SK-N-SH treated with all-trans-retinoic acid at 6 μM for 48 hours (cell line): ENCODE data around the gene SIL1.
"Not testable (repeated sequence)": the region's sequence is repeated elsewhere in the genome, so short reads cannot be mapped to it uniquely, and the experiment has no call there.

Experiments
- ATAC-seq: fragments of 200-7000 bp; cut with Tn5 transposase; 3 replicates; pipeline ENCODE4 v1.9.1; 2020; ENCODE audit warnings: mild to moderate bottlenecking, moderate library complexity
- BACH2 ChIP-seq: fragments of 250-450 bp; sonication (Bioruptor Pico); IDR thresholded peaks from 2 replicates; pipeline ENCODE4 v1.9.0; 2021; ENCODE audit warnings: mild to moderate bottlenecking, borderline replicate concordance
- CREB5 ChIP-seq: fragments of 250-450 bp; sonication (Bioruptor Pico); IDR thresholded peaks from 2 replicates; pipeline ENCODE4 v1.5.1; 2020; ENCODE audit warnings: low read depth, mild to moderate bottlenecking, moderate library complexity
- CSDC2 ChIP-seq: fragments of 250-450 bp; sonication (Bioruptor Pico); IDR thresholded peaks from 2 replicates; pipeline ENCODE4 v1.5.0; 2020; ENCODE audit warnings: mild to moderate bottlenecking, moderate library complexity
- ESRRG ChIP-seq: fragments of 250-450 bp; sonication (Bioruptor Pico); IDR thresholded peaks from 2 replicates; pipeline ENCODE4 v1.6.1; 2021; ENCODE audit warnings: mild to moderate bottlenecking
- ISL1 ChIP-seq: fragments of 250-450 bp; sonication (Bioruptor Pico); IDR thresholded peaks from 2 replicates; pipeline ENCODE4 v2.1.2; 2022; ENCODE audit warnings: mild to moderate bottlenecking, moderate library complexity
- OSR1 ChIP-seq: fragments of 250-450 bp; sonication (Bioruptor Pico); IDR thresholded peaks from 2 replicates; pipeline ENCODE4 v1.8.0; 2022; ENCODE audit warnings: moderate library complexity, mild to moderate bottlenecking, inconsistent platforms
- PATZ1 ChIP-seq: fragments of 250-450 bp; sonication (Bioruptor Pico); IDR thresholded peaks from 2 replicates; pipeline ENCODE4 v1.8.0; 2020; ENCODE audit warnings: mild to moderate bottlenecking, moderate library complexity, borderline replicate concordance
- POU6F1 ChIP-seq: fragments of 250-450 bp; sonication (Bioruptor Pico); IDR thresholded peaks from 2 replicates; pipeline ENCODE4 v1.8.0; 2021; ENCODE audit warnings: low read depth, mild to moderate bottlenecking, moderate library complexity, borderline replicate concordance
- PPARA ChIP-seq: fragments of 250-450 bp; sonication (Bioruptor Pico); IDR thresholded peaks from 2 replicates; pipeline ENCODE4 v1.5.0; 2020; ENCODE audit warnings: mild to moderate bottlenecking, borderline replicate concordance
- TCF4 ChIP-seq: fragments of 250-450 bp; sonication (Bioruptor Pico); IDR thresholded peaks from 2 replicates; pipeline ENCODE4 v1.8.0; 2021; ENCODE audit warnings: mild to moderate bottlenecking, moderate library complexity, borderline replicate concordance
- TOX ChIP-seq: fragments of 250-450 bp; sonication (Bioruptor Pico); IDR thresholded peaks from 2 replicates; pipeline ENCODE4 v1.8.0; 2021; ENCODE audit warnings: mild to moderate bottlenecking, moderate library complexity, borderline replicate concordance
- ZFP3 ChIP-seq: fragments of 250-450 bp; sonication (Bioruptor Pico); IDR thresholded peaks from 2 replicates; pipeline ENCODE4 v1.5.0; 2020; ENCODE audit warnings: mild to moderate bottlenecking, moderate library complexity
- ZFP30 ChIP-seq: fragments of 450-650 bp; formaldehyde crosslinking; IDR thresholded peaks from 2 replicates; pipeline ENCODE4 v1.5.0; 2022; ENCODE audit warnings: mild to moderate bottlenecking, moderate library complexity
- ZNF565 ChIP-seq: fragments of 450-650 bp; formaldehyde crosslinking; conservative IDR thresholded peaks from 2 replicates; pipeline ENCODE4 v1.5.0; 2020; ENCODE audit warnings: low read depth, mild to moderate bottlenecking, moderate library complexity
- ZNF70 ChIP-seq: fragments of 450-650 bp; formaldehyde crosslinking; IDR thresholded peaks from 2 replicates; pipeline ENCODE4 v1.5.0; 2020; ENCODE audit warnings: mild to moderate bottlenecking, moderate library complexity
- ZNF8 ChIP-seq: fragments of 450-650 bp; formaldehyde crosslinking; IDR thresholded peaks from 2 replicates; pipeline ENCODE4 v1.5.0; 2020; ENCODE audit warnings: mild to moderate bottlenecking, moderate library complexity
- TF ChIP-seq, protein P1 (sequence below): fragments of 250-450 bp; sonication (Bioruptor Pico); IDR thresholded peaks from 2 replicates; pipeline ENCODE4 v1.5.0; 2020; ENCODE audit warnings: mild to moderate bottlenecking, moderate library complexity
- TF ChIP-seq, protein P2 (sequence below): fragments of 250-450 bp; sonication (Bioruptor Pico); IDR thresholded peaks from 2 replicates; pipeline ENCODE4 v1.5.1; 2021; ENCODE audit warnings: mild to moderate bottlenecking, moderate library complexity

Gene SIL1

GRCh38 chr5:139167533-139167932, 30.6 kb downstream of the SIL1 start (continued):
- TF ChIP-seq ISL1 (CRISPR knock-in tag), result no peak

- ATAC-seq, result no peak
- TF ChIP-seq TOX, result no peak
- no peak for TF ChIP-seq ISL1 (CRISPR knock-in tag)
- no peak for TF ChIP-seq PPARA (CRISPR knock-in tag)
- TF ChIP-seq ZNF8 (CRISPR knock-in tag), result no peak
- TF ChIP-seq ZFP3, result no peak
- TF ChIP-seq, all 23 proteins: peak for 0
Observed at GRCh38 chr5:139167063-139167462, 31.1 kb downstream of the SIL1 start.

DNA sequence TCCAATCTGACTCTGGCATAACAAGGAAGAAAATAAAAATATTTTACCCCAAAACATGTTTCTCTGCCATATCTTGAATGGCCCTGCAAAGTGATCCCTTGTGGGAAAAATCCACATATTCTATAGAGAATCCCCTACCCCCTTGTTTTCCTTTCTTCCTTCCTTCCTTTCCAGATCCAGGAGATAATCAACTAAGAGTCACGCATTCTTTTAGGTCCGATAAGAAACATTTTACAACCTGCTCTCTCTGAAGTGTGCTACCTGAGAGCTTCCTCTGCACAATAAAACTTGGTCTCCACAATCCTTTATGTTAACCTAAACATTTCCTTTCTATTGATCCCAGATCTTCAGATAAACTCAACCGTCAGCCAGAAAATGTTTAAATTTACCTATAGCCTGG, 33.3 kb downstream of the SIL1 start:
- ATAC-seq, result not testable (repeated sequence)

DNA sequence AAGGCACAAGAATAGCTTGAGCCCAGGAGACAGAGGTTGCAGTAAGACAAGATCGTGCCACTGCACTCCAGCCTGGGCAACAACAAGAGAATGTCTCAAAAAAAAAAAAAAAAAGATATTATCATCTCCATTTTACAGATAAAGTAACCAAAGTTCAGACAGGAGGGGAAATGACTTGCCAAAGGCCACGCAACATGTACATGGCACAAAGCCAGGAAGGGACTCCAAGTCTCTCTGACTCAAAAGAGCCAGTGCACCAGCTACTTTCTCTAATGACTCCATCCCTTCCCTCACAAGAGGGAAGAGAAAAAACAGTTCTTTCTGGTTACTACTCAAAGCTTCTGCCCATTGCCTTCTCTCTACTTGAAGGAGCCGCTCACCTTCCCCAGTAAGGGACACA, 34.1 kb downstream of the SIL1 start:
- TF ChIP-seq CREB5 (CRISPR knock-in tag), result no peak
- no peak for TF ChIP-seq BACH2 (CRISPR knock-in tag)
- no peak for TF ChIP-seq CSDC2 (CRISPR knock-in tag)
- no peak for TF ChIP-seq ESRRG
- no peak for TF ChIP-seq PATZ1 (CRISPR knock-in tag)
- TF ChIP-seq, protein P1, sequence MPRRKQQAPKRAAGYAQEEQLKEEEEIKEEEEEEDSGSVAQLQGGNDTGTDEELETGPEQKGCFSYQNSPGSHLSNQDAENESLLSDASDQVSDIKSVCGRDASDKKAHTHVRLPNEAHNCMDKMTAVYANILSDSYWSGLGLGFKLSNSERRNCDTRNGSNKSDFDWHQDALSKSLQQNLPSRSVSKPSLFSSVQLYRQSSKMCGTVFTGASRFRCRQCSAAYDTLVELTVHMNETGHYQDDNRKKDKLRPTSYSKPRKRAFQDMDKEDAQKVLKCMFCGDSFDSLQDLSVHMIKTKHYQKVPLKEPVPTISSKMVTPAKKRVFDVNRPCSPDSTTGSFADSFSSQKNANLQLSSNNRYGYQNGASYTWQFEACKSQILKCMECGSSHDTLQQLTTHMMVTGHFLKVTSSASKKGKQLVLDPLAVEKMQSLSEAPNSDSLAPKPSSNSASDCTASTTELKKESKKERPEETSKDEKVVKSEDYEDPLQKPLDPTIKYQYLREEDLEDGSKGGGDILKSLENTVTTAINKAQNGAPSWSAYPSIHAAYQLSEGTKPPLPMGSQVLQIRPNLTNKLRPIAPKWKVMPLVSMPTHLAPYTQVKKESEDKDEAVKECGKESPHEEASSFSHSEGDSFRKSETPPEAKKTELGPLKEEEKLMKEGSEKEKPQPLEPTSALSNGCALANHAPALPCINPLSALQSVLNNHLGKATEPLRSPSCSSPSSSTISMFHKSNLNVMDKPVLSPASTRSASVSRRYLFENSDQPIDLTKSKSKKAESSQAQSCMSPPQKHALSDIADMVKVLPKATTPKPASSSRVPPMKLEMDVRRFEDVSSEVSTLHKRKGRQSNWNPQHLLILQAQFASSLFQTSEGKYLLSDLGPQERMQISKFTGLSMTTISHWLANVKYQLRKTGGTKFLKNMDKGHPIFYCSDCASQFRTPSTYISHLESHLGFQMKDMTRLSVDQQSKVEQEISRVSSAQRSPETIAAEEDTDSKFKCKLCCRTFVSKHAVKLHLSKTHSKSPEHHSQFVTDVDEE (CRISPR knock-in tag), result no peak
- TF ChIP-seq, all 23 proteins: peak for 0
- ATAC-seq, result no peak

DNA sequence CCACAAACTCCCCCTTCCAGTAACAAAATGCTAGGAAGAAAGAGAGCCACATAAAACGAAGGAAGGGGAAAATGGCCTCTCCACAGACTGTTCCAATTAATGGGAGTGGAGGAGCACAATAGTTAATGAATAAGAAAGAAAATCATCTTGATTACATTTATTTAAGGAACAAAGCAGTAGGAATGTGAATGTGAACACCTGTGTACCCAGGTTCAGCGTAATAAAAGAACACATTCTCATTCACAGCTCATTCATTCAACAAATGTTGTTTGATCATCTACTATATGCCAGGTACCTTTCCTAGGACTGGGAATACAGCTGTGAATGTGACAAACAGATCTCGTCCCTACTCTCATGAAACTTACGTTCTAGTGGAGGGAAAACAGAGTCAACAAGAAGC, 35.7 kb downstream of the SIL1 start:
- ATAC-seq, result no peak

DNA sequence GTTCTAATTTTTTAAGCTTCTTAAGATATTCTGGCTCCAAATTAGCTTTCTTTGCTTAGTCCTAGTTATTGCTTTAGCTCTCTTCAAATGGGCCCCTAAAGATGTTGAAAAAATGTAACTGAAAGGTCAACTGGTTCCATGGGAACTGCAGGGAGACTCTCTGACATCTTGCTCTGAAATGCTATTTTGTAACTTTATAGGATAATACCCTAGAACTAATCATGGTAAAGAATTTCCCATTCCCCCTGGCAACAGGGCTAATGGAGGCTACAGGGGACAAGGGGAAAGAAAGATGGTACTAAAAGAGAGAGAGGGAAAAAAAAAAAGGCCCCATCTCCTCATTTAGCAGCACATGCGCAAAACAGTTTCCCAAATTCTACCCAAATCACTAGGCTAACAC, 39.4 kb downstream of the SIL1 start:
- ATAC-seq, result no peak
- TF ChIP-seq, protein P1 (CRISPR knock-in tag), result no peak
- TF ChIP-seq ZNF565 (CRISPR knock-in tag), result no peak
- TF ChIP-seq ZFP30 (CRISPR knock-in tag), result no peak
- no peak for TF ChIP-seq BACH2 (CRISPR knock-in tag)
- no peak for TF ChIP-seq OSR1 (CRISPR knock-in tag)
- no peak for TF ChIP-seq ISL1 (CRISPR knock-in tag)
- TF ChIP-seq, protein P2, sequence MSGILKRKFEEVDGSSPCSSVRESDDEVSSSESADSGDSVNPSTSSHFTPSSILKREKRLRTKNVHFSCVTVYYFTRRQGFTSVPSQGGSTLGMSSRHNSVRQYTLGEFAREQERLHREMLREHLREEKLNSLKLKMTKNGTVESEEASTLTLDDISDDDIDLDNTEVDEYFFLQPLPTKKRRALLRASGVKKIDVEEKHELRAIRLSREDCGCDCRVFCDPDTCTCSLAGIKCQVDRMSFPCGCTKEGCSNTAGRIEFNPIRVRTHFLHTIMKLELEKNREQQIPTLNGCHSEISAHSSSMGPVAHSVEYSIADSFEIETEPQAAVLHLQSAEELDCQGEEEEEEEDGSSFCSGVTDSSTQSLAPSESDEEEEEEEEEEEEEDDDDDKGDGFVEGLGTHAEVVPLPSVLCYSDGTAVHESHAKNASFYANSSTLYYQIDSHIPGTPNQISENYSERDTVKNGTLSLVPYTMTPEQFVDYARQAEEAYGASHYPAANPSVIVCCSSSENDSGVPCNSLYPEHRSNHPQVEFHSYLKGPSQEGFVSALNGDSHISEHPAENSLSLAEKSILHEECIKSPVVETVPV (CRISPR knock-in tag), result no peak
- no peak for TF ChIP-seq TCF4 (CRISPR knock-in tag)
- no peak for TF ChIP-seq TOX
- no peak for TF ChIP-seq PATZ1 (CRISPR knock-in tag)

More for the DNA sequence above, 35.7 kb downstream of the SIL1 start:
- TF ChIP-seq CSDC2 (CRISPR knock-in tag) (no peak), POU6F1 (CRISPR knock-in tag) (no peak), ZNF70 (CRISPR knock-in tag) (no peak)
